ENCODE data around the gene MPG.
"Not testable (repeated sequence)": the region's sequence is repeated elsewhere in the genome, so short reads cannot be mapped to it uniquely, and the experiment has no call there.

The MPG gene

GRCh38 chr16:38941-39892 is 38.8 kb upstream of the MPG start:
- Histone ChIP-seq H3K9me3 (ENCODE audit: insufficient read depth, low read depth, low read length) (peaks cover 14% of the 10 kb centered on the region; the same call in 1 of the 2 replicates), H3K4me3 (ENCODE audit: low read length) (no peak overlapping the region), H3K27me3 (ENCODE audit: insufficient read depth, low read length) (no peaks in the 10 kb centered on the region), H3K27ac (ENCODE audit: low read length) (no peak overlapping the region), H3K4me1 (ENCODE audit: insufficient read depth, low read length) (no peaks in the 10 kb centered on the region), H3K9ac (ENCODE audit: low read depth, low read length) (no peak overlapping the region), H3K36me3 (ENCODE audit: insufficient read depth, low read depth, low read length) (peaks cover 27% of the 10 kb centered on the region)

GRCh38 chr16:41439-42068 is 36.5 kb upstream of the MPG start:
- Histone ChIP-seq H3K4me3 (ENCODE audit: low read length) (no peak overlapping the region), H3K4me1 (ENCODE audit: insufficient read depth, low read length) (no peaks in the 10 kb centered on the region), H3K27me3 (ENCODE audit: insufficient read depth, low read length) (no peaks in the 10 kb centered on the region), H3K9ac (ENCODE audit: low read depth, low read length) (no peak overlapping the region), H3K36me3 (ENCODE audit: insufficient read depth, low read depth, low read length) (peaks cover 49% of the 10 kb centered on the region), H3K9me3 (ENCODE audit: insufficient read depth, low read depth, low read length) (peaks cover 14% of the 10 kb centered on the region; the same call in 1 of the 2 replicates), H3K27ac (ENCODE audit: low read length) (no peak overlapping the region)

- H3K4me3 ChIP-seq (ENCODE audit: low read length): no peak overlapping the region
- H3K27ac ChIP-seq (ENCODE audit: low read length): no peak overlapping the region
- no peaks in the 10 kb centered on the region for H3K4me1 ChIP-seq (ENCODE audit: insufficient read depth, low read length)
- H3K9me3 ChIP-seq (ENCODE audit: insufficient read depth, low read depth, low read length): peaks cover 14% of the 10 kb centered on the region; the same call in 1 of the 2 replicates
- no peak overlapping the region for H3K9ac ChIP-seq (ENCODE audit: low read depth, low read length)
- H3K27me3 ChIP-seq (ENCODE audit: insufficient read depth, low read length): no peaks in the 10 kb centered on the region
- peaks cover 53% of the 10 kb centered on the region for H3K36me3 ChIP-seq (ENCODE audit: insufficient read depth, low read depth, low read length)
Observed at GRCh38 chr16:42069-42457, 36.0 kb upstream of the MPG start.

- Histone ChIP-seq H3K27me3 (ENCODE audit: insufficient read depth, low read length) (no peaks in the 10 kb centered on the region), H3K27ac (ENCODE audit: low read length) (no peak overlapping the region), H3K4me3 (ENCODE audit: low read length) (no peak overlapping the region), H3K9ac (ENCODE audit: low read depth, low read length) (no peak overlapping the region), H3K36me3 (ENCODE audit: insufficient read depth, low read depth, low read length) (peaks cover 57% of the 10 kb centered on the region), H3K9me3 (ENCODE audit: insufficient read depth, low read depth, low read length) (peaks cover 14% of the 10 kb centered on the region; the same call in 1 of the 2 replicates), H3K4me1 (ENCODE audit: insufficient read depth, low read length) (no peaks in the 10 kb centered on the region)
Observed at GRCh38 chr16:42691-43090, 35.3 kb upstream of the MPG start.

GRCh38 chr16:43294-43693 is 34.7 kb upstream of the MPG start:
- no peak overlapping the region for H3K27ac ChIP-seq (ENCODE audit: low read length)
- H3K4me3 ChIP-seq (ENCODE audit: low read length): no peak overlapping the region
- H3K4me1 ChIP-seq (ENCODE audit: insufficient read depth, low read length): no peaks in the 10 kb centered on the region
- peaks cover 14% of the 10 kb centered on the region; the same call in 1 of the 2 replicates for H3K9me3 ChIP-seq (ENCODE audit: insufficient read depth, low read depth, low read length)
- H3K36me3 ChIP-seq (ENCODE audit: insufficient read depth, low read depth, low read length): peaks cover 62% of the 10 kb centered on the region
- H3K27me3 ChIP-seq (ENCODE audit: insufficient read depth, low read length): no peaks in the 10 kb centered on the region
- H3K9ac ChIP-seq (ENCODE audit: low read depth, low read length): no peak overlapping the region

GRCh38 chr16:44655-45054 is 33.4 kb upstream of the MPG start:
- no peak overlapping the region for H3K27ac ChIP-seq (ENCODE audit: low read length)
- H3K4me1 ChIP-seq (ENCODE audit: insufficient read depth, low read length): no peaks in the 10 kb centered on the region
- no peaks in the 10 kb centered on the region for H3K27me3 ChIP-seq (ENCODE audit: insufficient read depth, low read length)
- H3K9ac ChIP-seq (ENCODE audit: low read depth, low read length): no peak overlapping the region
- peaks cover 14% of the 10 kb centered on the region; the same call in 1 of the 2 replicates for H3K9me3 ChIP-seq (ENCODE audit: insufficient read depth, low read depth, low read length)
- H3K4me3 ChIP-seq (ENCODE audit: low read length): no peak overlapping the region
- H3K36me3 ChIP-seq (ENCODE audit: insufficient read depth, low read depth, low read length): peaks cover 68% of the 10 kb centered on the region

GRCh38 chr16:45454-45853 is 32.6 kb upstream of the MPG start:
- Histone ChIP-seq H3K4me1 (ENCODE audit: insufficient read depth, low read length) (no peaks in the 10 kb centered on the region), H3K4me3 (ENCODE audit: low read length) (no peak overlapping the region), H3K27ac (ENCODE audit: low read length) (no peak overlapping the region), H3K9ac (ENCODE audit: low read depth, low read length) (no peak overlapping the region), H3K27me3 (ENCODE audit: insufficient read depth, low read length) (no peaks in the 10 kb centered on the region), H3K9me3 (ENCODE audit: insufficient read depth, low read depth, low read length) (peaks cover 14% of the 10 kb centered on the region; the same call in 1 of the 2 replicates), H3K36me3 (ENCODE audit: insufficient read depth, low read depth, low read length) (peaks cover 73% of the 10 kb centered on the region)

GRCh38 chr16:46510-46909 is 31.5 kb upstream of the MPG start:
- H3K27me3 ChIP-seq (ENCODE audit: insufficient read depth, low read length); H3K9ac ChIP-seq (ENCODE audit: low read depth, low read length); H3K27ac ChIP-seq (ENCODE audit: low read length); H3K4me1 ChIP-seq (ENCODE audit: insufficient read depth, low read length); H3K4me3 ChIP-seq (ENCODE audit: low read length): not testable (repeated sequence)
- Histone ChIP-seq H3K9me3 (ENCODE audit: insufficient read depth, low read depth, low read length) (peaks cover 14% of the 10 kb centered on the region; the same call in 1 of the 2 replicates), H3K36me3 (ENCODE audit: insufficient read depth, low read depth, low read length) (peaks cover 82% of the 10 kb centered on the region)

GRCh38 chr16:47234-47633 is 30.8 kb upstream of the MPG start:
- Histone ChIP-seq H3K27ac (ENCODE audit: low read length) (no peak overlapping the region), H3K9ac (ENCODE audit: low read depth, low read length) (no peak overlapping the region), H3K36me3 (ENCODE audit: insufficient read depth, low read depth, low read length) (peaks cover 76% of the 10 kb centered on the region), H3K4me3 (ENCODE audit: low read length) (no peak overlapping the region), H3K4me1 (ENCODE audit: insufficient read depth, low read length) (peaks cover 5% of the 10 kb centered on the region; the same call in 1 of the 2 replicates), H3K9me3 (ENCODE audit: insufficient read depth, low read depth, low read length) (peaks cover 12% of the 10 kb centered on the region; the same call in 1 of the 2 replicates), H3K27me3 (ENCODE audit: insufficient read depth, low read length) (no peaks in the 10 kb centered on the region)

- Histone ChIP-seq H3K9ac (ENCODE audit: low read depth, low read length) (no peak overlapping the region), H3K27ac (ENCODE audit: low read length) (no peak overlapping the region), H3K4me3 (ENCODE audit: low read length) (no peak overlapping the region), H3K4me1 (ENCODE audit: insufficient read depth, low read length) (peaks cover 5% of the 10 kb centered on the region; the same call in 1 of the 2 replicates), H3K9me3 (ENCODE audit: insufficient read depth, low read depth, low read length) (no peaks in the 10 kb centered on the region), H3K36me3 (ENCODE audit: insufficient read depth, low read depth, low read length) (peaks cover 51% of the 10 kb centered on the region), H3K27me3 (ENCODE audit: insufficient read depth, low read length) (no peaks in the 10 kb centered on the region)
Observed at GRCh38 chr16:50769-51591, 27.0 kb upstream of the MPG start.
